ENCODE data around the gene RNF149. TPM values are rescaled to one million over a fixed set of nuclear protein-coding genes. Genes with fewer than 3 reads are reported as not detected.
A peak's percentile ranks its signal among the peaks of the same experiment; 100 is the strongest.

Gene RNF149
- total RNA-seq, 1 donor from 2014 or later = 67.0 TPM

DNA sequence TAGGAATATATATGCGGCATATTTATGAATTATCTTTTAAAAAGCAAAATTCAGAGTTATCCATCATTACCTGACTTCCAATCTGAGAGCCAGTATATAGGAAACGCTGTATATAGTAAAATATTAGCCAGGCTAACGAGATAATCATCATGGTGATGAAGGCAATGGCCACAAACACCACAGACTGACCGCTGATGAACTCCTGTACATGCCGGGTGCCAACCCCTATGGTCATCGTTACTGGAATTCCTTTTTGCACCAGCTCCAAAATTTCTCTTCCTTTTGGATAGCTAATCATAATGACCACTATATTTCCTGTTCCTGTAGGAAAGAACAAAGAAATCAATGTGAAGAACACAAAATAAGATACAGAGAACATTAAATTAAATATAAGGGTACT is 13.6 kb downstream of the RNF149 start:
- no peak for ATAC-seq

DNA sequence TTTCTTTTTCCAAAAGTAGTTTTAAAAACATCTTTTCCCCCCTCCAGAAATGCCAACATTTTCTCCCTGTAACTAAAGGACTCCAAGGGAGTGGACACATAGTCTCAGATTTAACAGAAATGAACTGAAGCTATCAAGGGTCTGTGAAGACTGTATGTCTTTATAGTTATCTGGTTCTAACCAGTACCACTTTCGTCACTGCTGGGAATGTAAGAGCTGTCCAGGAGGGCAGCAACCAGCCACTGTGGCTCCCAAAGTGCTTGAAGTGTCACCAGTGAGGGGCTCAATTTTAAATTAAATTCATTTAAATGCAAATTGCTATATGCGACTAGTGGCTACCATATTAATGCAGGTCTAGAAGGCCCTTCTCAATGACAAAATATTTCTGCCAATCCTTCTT is 15.0 kb downstream of the RNF149 start:
- ATAC-seq = no peak

DNA sequence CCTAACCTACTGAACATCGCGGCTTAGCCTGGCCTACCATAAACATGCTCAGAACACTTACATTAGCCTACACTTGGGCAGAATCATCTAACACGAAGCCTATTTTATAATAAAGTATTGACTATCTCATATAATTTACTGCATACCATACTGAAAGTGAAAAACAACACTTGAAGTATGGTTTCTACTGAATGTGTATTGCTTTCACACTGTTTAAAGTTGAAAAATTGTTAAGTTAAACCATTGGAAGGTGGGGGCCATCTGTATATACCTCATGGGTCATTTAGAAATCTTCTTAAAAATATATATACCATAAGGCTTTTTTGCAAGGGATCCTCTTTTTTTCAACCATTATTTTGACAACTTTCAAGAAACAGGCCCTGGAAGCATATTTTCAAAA is 16.5 kb downstream of the RNF149 start:
- no peak for ATAC-seq

DNA sequence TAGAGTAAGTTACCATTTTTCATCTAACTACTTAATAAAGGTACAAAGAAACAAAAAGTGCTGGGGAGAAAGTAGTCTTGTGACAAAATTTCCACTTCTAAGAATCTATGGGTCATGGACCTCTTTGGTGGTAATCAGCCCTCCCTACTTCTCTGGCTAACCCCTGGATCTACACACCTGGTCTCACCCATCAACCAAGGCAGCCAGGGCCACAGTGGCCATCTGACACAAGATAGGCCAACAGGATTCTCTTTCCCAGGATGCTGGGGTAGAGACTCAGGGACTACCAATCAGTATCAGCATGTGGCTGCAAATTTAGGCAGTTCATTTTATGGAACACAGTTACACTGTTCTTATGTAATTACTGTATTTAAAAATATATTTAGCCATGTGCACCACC is 17.8 kb downstream of the RNF149 start:
- peak; percentile 8 for ATAC-seq

DNA sequence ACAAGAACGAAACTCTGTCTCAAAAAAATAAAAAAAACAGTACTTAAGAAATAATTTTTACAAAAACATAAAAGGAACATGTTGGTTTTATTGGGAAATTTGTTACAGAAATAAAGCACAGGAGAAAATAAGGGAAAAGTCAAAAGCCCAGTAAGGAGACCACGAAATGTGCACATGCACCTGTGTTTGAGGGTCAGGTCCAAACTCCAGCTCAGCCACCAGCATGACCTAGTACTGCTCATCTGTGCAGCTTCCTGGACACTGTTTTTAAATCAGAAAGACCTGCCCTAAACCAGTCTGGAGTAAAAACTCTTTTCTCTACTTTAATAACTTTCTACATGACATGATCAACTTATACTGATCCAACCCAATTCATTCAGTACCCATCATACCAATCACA is 21.2 kb downstream of the RNF149 start:
- ATAC-seq = no peak

DNA sequence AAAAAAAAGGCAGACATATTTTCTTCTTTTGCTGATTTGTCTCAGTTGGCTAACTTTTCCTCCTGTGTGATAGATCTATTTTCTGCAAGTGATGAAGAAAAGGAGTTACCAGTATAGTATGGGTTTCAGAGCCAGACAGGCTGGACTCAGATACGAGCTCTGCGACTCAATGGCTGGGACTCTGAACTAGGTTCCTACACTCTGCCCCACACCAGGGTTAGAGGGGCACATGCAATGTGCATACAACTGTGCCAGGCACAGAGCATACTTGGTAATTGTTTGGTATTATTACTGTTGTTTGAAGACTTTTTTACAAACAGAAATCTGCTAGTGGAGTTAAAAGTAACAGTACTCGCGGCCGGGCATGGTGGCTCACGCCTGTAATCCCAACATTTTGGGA is 21.8 kb downstream of the RNF149 start:
- no peak for ATAC-seq

DNA sequence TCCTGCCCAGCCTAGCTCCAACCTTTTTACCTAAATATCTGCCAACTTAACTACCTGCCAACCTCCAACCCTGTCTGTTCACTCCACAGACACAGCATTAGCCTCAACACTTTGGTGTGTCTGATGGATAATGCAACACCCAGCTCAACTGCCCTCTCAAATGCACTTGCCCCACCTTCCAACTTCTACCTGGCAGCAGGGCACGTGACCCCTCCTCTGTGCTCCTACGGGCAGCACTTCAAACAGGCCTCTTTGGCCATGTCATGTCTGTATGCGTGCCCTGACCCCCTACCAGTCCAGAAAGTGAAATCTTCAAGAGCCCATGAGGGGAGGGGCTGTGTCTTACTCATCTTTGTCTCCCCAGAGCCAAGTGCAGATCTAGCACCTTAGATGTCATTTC is 25.5 kb downstream of the RNF149 start:
- no peak for ATAC-seq

DNA sequence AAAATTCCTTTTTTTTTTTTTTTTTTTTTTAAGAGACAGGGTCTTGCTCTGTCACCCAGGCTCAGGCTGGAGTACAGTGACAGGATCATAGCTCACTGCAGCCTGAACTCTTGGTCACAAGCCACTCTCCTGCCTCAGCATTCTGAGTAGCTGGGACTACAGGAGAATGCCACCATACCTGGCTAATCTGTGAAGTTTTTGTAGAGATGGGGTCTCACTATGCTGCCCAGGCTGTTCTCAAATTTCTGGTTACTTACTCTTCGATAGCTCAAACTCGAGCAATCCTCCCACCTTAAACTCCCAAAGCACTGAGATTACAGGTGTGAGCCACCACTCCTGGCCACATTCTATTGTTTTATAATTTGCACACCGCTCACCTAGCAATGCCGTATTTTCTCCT is 27.0 kb downstream of the RNF149 start:
- no peak for ATAC-seq

DNA sequence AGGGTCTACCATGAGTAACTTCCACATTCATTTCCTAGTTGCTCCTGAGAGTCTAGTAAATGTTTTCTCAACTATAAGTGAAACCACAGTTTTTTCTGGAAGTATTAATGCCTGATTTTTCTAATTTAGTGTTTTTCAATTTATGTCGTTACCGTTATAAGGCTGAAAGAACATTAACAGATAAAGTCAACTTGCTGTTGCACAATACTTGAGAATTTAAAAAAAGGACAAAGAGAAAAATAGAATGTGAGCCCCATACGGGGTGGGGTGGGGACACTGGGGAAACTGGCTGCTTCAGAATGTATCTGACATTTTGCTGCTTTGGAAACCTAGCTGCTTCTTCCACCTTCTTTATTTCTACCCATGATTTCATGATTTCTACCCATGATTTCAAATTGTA is 29.6 kb downstream of the RNF149 start:
- ATAC-seq = no peak

DNA sequence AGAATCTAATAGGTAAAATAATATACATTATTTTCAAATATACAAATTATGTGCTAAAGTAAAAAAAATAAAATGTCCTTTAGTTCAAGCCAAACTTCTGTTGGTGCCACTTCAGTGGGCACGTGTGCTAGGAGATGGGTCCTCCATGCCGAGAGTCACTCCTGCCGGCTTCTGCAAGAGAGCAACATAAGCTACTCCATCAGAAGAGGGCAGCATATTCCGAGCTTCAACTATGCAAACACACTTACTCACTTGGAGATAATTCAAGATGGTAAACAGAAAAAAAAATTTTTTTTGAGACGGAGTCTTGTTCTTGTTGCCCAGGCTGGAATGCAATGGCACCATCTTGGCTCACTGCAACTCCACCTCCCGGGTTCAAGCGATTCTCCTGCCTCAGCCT is 31.4 kb downstream of the RNF149 start:
- ATAC-seq = peak; percentile 58

DNA sequence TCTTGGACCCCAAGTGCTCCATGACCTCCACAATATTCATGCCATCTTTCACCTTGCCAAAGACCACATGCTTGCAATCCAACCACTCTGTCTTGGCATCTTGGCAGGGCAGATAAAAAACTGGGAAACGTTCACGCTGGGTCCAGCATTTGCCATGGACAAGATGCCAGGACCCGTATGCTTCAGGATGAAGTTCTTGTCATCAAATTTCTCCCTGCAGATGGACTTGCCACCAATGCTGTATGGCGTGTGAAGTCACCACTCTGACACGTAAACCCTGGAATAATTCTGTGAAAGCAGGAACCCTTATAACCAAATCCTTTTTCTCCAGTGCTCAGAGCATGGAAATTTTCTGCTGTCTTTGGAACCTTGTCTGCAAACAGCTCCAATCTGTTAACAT is 34.4 kb downstream of the RNF149 start:
- no peak for ATAC-seq

DNA sequence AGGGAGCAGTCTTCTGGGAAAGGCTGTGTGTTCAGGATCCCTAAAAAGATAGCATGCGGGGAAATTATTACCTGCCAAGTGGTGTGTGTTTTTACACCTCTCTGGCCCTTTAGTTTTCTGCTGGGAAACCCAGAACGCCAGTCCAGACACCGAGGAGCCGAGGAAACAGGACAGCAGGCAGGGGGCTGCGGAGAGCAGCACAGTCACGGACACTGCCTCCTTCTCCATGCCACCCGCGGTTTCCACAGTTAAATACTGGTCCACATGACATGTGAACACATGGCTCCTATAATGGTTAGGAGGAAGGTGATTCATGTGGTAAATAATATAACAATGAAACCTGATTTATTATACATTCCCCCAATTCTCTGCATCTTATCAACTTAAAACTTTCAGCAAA is 35.4 kb downstream of the RNF149 start:
- ATAC-seq = peak; percentile 21

DNA sequence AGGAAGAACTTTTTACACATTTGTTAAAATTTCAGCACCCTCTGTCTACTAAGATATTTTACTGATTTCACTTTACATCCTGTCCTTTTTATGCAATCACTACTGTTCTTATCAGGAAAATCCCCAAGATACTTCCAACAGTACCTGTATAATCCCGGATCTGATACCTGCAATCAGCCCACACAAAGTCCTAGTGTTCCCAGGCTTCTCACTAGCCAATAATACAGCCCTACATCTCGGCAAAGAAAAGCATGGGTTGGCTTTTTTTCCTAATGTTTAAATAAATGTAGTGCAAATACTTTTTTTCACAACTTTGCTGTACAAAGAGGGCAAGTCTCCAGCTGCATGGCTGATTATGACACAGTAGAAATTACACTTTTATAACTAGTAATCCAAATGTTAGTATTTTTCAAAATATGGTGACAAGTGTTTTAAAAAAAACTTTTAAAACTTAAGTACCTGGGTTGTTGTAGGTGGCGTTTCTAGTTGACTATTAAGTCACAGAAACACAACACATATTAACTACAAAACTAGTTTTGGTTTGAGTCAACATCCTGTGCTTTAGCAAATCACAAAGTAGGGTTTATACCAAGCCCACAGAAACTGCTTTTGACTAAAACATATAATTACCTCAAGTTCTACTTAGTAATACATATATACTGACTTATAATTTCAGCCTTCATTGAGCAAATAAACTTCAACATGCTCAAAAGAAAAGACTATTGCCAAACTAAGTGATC is 36.3 kb downstream of the RNF149 start:
- ATAC-seq = no peak

DNA sequence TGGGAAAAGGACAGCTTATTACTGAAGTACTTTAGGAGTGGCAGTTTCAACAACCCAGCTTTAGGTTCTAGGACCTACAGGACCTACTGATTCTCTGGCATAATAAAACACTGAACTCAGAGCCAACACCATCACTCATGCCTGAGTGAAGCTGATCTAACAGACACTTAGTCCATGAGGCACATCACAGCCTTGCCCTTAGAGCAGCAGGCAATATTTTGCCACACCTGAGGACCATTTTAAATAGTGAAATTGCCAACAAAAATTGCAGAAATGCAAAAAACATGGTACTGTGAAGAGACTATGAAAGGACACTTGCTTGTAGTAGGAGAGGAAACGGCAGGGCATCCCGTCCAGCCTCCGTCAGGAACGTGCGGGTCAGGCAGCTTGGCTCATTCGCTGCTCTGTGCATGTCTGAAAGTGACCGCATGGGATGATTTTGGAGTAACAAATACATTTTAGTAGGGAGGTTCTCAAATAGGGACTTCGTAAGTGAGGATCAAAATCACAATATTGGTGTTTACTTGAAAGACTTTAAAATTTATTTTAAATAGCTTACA is 37.7 kb downstream of the RNF149 start:
- no peak for ATAC-seq

DNA sequence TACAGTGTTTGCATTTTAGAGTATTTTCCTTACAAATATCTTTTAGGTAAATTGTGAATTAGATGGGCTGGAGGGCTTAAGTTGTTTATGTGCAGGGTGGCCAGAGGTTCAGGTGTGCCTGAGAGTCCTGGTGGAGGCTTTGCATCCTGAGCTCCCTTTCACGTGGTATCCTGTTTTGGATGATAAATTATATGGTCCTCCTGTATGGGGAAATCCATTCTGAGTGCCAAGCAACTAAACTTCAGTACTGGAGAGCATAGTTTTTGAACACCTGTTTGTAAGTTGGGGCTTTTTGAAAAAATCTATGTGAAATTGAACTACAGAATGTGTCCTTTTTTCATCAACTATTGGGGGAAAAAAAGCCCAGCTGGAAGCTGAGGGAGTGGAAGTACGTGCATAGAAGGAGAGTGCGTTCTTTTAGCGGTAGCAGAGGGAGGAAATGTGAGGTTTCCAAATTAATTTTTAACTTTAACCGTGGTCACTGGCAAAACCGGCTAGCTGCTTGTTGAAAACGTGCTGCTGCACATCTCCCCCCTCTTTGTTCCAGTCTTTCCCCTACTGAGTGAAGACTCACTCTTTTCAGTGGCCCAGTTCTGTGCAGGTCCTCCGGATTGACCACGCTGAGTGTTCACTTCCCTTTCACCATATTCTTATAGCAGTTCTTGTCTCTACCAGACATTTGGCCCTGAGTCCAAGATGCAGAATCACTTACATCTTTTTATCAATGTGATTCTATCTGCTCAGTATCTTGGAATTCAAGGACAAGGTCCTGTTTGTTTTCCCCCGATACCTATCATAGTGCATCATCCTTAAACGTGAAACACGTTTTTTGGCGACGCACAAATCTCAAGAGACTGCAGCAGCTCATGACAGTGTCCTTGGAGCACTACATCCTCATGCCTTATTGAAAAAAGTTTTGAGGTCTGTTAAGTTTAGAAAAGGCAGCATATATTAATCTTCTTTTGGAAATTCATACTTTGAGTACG is 40.5 kb downstream of the RNF149 start:
- ATAC-seq = no peak

DNA sequence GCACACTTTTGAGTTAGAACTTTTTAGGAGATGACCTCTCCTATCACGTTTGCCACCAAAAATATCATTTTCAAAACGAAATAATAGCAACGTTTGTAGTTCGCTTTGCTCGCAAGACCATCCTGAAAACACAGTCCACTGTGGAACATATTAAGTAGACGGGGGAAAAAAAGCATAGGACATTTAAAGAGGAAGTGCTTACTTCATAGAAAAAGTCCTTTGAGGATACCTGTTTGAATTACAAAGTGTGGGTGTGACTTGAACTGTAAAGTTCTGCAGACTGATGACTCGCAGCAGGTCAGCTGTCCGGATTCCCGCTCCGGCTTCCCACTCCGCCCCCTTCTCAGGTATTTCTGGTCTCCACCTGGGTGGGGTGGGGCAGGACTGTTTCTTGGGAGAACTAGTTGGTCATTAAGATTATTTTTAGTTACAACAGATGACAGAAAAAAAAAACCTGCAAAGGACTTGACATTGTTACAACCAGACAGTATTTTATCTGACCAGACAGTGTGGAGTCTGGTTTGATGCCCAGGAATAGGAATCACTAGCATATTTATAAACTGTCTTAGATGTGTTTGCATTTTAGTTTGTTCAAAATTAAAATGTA is 42.5 kb downstream of the RNF149 start:
- peak; percentile 89 for ATAC-seq

DNA sequence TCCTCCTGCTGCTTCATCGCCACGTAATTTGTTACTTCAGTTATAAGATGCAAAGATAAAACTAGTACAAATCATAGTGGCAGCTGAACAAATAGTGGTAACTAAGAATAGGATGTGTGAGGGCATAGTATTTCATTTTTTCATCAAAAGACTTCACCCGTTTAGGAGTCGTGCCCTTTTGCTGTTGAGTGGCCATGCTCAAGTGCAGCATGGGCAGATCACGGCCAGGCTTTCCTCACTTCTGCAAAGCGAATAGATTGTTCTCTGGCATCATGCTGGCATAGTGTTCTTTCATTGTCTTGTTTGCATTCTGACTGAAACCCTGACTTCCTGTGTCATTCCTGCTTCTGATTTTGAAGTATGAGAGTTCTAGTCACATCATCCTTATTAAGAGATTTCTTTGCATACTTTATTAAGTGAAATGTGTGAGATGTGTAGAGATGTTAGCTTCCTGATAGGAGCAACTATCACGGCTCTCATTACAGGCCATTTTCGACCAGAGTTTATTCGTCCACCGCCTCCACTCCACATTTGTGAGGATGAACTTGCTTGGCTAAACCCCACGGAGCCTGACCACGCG is 44.1 kb downstream of the RNF149 start:
- no peak for ATAC-seq

DNA sequence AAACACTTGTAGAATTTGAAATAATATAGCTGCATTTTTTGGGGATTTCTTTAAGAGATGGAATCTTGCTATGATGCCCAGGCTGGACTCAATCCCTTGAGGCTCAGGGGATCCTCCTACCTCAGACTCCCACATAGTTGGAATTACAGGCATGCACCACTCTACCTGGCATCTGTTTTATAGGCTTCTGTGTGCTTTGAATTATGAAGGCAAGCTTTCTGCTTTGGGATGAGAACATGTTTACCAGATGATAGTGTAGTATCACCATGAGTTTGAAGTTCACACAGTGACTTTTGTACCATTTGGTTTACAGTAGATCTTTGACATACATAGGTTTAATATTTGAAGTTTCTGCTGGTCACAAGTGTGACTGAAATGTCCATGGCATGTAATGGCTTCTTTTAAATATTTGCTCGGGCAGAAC is 45.1 kb downstream of the RNF149 start:
- no peak for ATAC-seq

DNA sequence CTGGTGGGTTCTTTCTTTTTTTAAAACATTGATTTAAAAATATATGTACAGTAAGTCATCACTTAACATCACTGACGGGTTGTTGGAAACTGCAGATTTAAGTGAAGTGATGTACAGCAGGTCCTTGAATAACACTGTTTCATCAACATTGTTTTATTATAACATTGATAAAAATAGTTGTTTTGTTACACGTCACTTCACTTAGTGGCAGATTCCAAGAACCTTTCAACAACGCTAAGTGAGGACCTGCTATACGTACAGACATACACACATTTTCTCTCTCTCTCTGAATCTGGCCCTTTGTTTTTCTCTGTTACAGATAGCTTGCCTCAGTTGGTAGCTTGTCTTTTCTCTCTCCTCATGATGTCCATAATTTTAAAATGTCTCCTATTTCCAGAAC is 46.4 kb downstream of the RNF149 start:
- ATAC-seq = no peak

DNA sequence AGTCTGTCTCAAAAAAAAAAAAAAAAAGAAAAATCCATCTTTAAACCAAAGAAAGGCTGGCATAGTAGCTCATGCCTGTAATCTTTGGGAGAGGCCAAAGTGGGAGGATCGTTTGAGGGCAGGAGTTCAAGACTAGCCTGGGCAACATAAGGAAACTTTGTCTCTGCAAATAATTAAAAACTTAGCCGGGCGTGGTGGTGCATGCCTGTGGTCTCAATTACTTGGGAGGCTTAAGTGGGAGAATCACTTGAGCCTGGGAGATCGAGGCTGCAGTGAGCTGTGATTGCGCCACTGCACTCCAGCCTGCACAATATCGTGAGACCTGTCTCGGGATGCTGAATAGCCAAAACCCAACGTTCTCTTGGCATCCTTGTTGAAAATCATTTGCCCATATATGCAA is 49.7 kb downstream of the RNF149 start:
- no peak for ATAC-seq

DNA sequence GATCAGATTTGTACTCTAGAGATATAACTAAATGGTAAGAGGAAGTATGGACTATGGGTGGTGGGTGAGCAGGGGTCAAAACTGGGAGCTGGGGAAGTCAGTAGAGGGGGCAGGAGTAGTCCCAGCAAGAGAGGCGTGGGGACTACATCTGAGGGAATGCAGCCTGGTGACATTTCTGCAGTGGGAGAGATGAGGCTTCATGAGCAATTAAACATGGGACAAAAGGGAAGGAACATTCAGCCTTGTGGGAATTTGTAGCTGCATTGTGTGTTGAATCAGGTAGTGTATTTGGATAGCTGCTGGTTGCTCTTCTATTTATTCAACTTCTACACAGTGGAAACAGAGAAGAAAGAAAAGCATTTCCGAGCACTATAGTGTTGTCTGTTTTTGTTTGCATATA is 52.2 kb downstream of the RNF149 start:
- no peak for ATAC-seq

DNA sequence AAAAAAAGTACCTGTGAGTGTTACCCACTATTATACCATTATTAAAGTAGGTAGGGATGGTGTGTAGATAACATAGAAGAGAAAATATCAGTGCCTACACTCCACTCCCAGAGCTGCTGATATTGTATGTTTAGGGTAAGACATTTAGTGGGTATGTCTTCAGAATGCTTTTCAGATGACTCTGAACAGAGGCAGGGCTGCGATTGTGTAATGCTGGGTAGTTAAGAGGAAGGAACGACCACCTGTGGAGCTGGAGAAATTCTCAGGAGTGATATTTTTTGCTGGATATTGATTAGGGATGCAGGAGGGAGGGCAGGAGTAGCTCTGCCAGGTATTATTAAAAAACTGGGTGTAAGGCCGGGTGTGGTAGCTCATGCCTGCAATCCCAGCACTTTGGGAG is 53.0 kb downstream of the RNF149 start:
- no peak for ATAC-seq
